Neural progenitor cell (in vitro differentiated cells): Measurements from ENCODE around the gene SUPT20H. TPM values are rescaled to one million over a fixed set of nuclear protein-coding genes. Genes with fewer than 3 reads are reported as not detected.

Experiments used
- DNase-seq: peaks from one replicate; pipeline ENCODE4 v3.0.0-alpha.2; 2016; ENCODE audit warnings: low spot score
- H2AFZ ChIP-seq: fragments of 200-600 bp; sonication (generic); replicated peaks from 2 replicates; pipeline ENCODE4 v1.6.1; 2016; ENCODE audit warnings: antibody characterized with exemption
- H3F3A ChIP-seq: fragments of 200-600 bp; sonication (generic); 2 replicates; pipeline ENCODE4 v1.6.1; 2016; ENCODE audit warnings: antibody characterized with exemption, low read depth
- H3K27ac ChIP-seq: fragments of 200-600 bp; sonication (generic); 2 replicates; pipeline ENCODE4 v1.5.1; 2016; ENCODE audit warnings: mild to moderate bottlenecking
- H3K27me3 ChIP-seq: fragments of 200-600 bp; sonication (generic); 2 replicates; pipeline ENCODE4 v1.6.1; 2016; ENCODE audit warnings: mild to moderate bottlenecking, moderate library complexity
- H3K36me3 ChIP-seq: fragments of 200-600 bp; sonication (generic); 2 replicates; pipeline ENCODE4 v1.5.1; 2016
- H3K4me1 ChIP-seq: fragments of 200-600 bp; sonication (generic); 2 replicates; pipeline ENCODE4 v1.6.1; 2016; ENCODE audit warnings: mixed run types
- H3K4me2 ChIP-seq: fragments of 200-600 bp; sonication (generic); 2 replicates; pipeline ENCODE4 v1.6.1; 2016
- H3K4me3 ChIP-seq: fragments of 200-600 bp; sonication (generic); 2 replicates; pipeline ENCODE4 v1.5.1; 2016
- H3K79me2 ChIP-seq: fragments of 200-600 bp; sonication (generic); 2 replicates; pipeline ENCODE4 v1.6.1; 2016; ENCODE audit warnings: low read depth
- H3K9ac ChIP-seq: fragments of 200-600 bp; sonication (generic); 2 replicates; pipeline ENCODE4 v1.6.1; 2016
- H3K9me3 ChIP-seq: fragments of 200-600 bp; sonication (generic); 2 replicates; pipeline ENCODE4 v1.5.1; 2016; ENCODE audit warnings: low read depth
- H4K20me1 ChIP-seq: fragments of 200-600 bp; sonication (generic); 2 replicates; pipeline ENCODE4 v1.6.1; 2016; ENCODE audit warnings: low read depth
- H3K27ac Mint-ChIP-seq: 3 replicates; pipeline ENCODE4 v1.8.0; 2021; ENCODE audit warnings: mixed read lengths
- H3K27me3 Mint-ChIP-seq: 2 replicates; pipeline ENCODE4 v1.8.0; 2022; ENCODE audit warnings: low read depth, mild to moderate bottlenecking, inconsistent platforms, moderate library complexity, mixed read lengths; ENCODE audit not compliant: insufficient read depth
- H3K36me3 Mint-ChIP-seq: 3 replicates; pipeline ENCODE4 v1.8.0; 2021; ENCODE audit warnings: mixed read lengths
- H3K4me1 Mint-ChIP-seq: 3 replicates; pipeline ENCODE4 v1.8.0; 2021; ENCODE audit warnings: mixed read lengths
- H3K4me3 Mint-ChIP-seq: 3 replicates; pipeline ENCODE4 v1.8.0; 2021; ENCODE audit warnings: mild to moderate bottlenecking, moderate library complexity, mixed read lengths
- H3K9me3 Mint-ChIP-seq: 3 replicates; pipeline ENCODE4 v1.8.0; 2020; ENCODE audit warnings: mixed read lengths
- EZH2 ChIP-seq: fragments of 200-600 bp; sonication (generic); IDR thresholded peaks from 2 replicates; pipeline ENCODE4 v1.6.1; 2017; ENCODE audit warnings: antibody characterized with exemption, mild to moderate bottlenecking, moderate library complexity
- EZH2phosphoT487 ChIP-seq: fragments of 200-600 bp; sonication (generic); IDR thresholded peaks from 2 replicates; pipeline ENCODE4 v1.6.1; 2017; ENCODE audit warnings: antibody characterized with exemption
- total RNA-seq: library from RNA; depleted of rRNA; stranded (reverse); fragments of >200 nt; gene quantifications from 2 replicates; pipeline ENCODE4 v1.2.3, GENCODE V29; 2015; ENCODE audit warnings: low replicate concordance
- TF ChIP-seq, protein P1 (sequence below): fragments of 200-600 bp; sonication (generic); IDR thresholded peaks from 2 replicates; pipeline ENCODE4 v1.5.1; 2017; ENCODE audit warnings: antibody characterized with exemption, mild to moderate bottlenecking

The SUPT20H gene
- total RNA-seq, 1 donor from 2014 or later = 88.2 TPM

DNA sequence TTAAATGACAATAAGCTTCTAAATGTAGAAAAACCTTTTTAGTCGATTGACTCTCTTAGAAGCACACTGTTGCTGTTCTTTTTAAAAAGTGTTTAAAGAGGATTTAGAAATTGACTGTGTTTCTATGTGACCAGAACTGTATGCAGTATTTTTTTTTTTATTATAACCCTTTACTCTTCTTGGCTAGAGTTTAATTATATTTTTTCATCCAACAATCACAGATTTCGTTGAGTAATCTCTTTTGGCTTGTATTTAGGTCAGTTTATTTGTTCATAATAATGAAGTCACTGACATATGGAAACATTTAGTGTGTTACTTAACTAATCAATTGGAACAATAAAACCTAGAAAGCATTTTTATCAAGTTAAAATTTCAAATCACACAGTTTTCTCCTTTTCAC lies 26.1 kb upstream of the SUPT20H start:
- Mint-ChIP-seq H3K36me3 (no peaks in the 10 kb centered on the region), H3K4me1 (peaks cover 7% of the 10 kb centered on the region), H3K9me3 (no peaks in the 10 kb centered on the region), H3K27me3 (peaks cover under 1% of the 10 kb centered on the region), H3K27ac (no peak overlapping the region), H3K4me3 (no peak overlapping the region)
- H3K4me1 ChIP-seq = no peaks in the 10 kb centered on the region
- H3K79me2 ChIP-seq = no peaks in the 10 kb centered on the region
- no peaks in the 10 kb centered on the region for H4K20me1 ChIP-seq
- DNase-seq = no peak
- H3K4me2 ChIP-seq = no peak overlapping the region
- TF ChIP-seq EZH2phosphoT487 (no peak), EZH2 (no peak)
- TF ChIP-seq, protein P1, sequence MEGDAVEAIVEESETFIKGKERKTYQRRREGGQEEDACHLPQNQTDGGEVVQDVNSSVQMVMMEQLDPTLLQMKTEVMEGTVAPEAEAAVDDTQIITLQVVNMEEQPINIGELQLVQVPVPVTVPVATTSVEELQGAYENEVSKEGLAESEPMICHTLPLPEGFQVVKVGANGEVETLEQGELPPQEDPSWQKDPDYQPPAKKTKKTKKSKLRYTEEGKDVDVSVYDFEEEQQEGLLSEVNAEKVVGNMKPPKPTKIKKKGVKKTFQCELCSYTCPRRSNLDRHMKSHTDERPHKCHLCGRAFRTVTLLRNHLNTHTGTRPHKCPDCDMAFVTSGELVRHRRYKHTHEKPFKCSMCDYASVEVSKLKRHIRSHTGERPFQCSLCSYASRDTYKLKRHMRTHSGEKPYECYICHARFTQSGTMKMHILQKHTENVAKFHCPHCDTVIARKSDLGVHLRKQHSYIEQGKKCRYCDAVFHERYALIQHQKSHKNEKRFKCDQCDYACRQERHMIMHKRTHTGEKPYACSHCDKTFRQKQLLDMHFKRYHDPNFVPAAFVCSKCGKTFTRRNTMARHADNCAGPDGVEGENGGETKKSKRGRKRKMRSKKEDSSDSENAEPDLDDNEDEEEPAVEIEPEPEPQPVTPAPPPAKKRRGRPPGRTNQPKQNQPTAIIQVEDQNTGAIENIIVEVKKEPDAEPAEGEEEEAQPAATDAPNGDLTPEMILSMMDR = no peak
- no peak overlapping the region for H3K9ac ChIP-seq
- no peak overlapping the region for H3K4me3 ChIP-seq
- H3K9me3 ChIP-seq = no peaks in the 10 kb centered on the region
- no peaks in the 10 kb centered on the region for H3K36me3 ChIP-seq
- no peak overlapping the region for H2AFZ ChIP-seq
- H3F3A ChIP-seq = no peaks in the 10 kb centered on the region
- no peaks in the 10 kb centered on the region for H3K27me3 ChIP-seq
- H3K27ac ChIP-seq = no peak overlapping the region

DNA sequence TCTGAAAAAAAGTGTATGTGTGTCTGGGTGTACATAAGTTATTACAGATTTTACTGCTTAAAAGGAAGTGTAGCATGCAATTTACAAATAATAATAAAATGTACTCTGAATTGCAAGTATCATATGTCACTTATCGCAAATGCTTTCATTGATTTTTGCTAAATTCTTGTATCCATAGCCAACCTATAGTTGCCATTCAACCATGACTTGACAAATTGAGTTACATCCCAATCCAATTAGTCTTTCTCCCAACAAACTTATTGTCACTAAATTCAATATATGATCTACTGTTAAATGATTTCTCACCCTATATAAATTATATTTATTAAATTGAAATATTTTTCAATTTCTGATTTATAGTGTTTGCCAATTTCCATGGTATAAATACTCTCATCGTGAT lies 17.3 kb upstream of the SUPT20H start:
- Mint-ChIP-seq H3K36me3 (no peaks in the 10 kb centered on the region), H3K9me3 (no peaks in the 10 kb centered on the region), H3K4me3 (no peak overlapping the region), H3K27me3 (peaks cover 2% of the 10 kb centered on the region), H3K27ac (no peak overlapping the region), H3K4me1 (no peaks in the 10 kb centered on the region)
- H3K4me1 ChIP-seq = no peaks in the 10 kb centered on the region
- DNase-seq = no peak
- no peak overlapping the region for H2AFZ ChIP-seq
- no peak overlapping the region for H3K9ac ChIP-seq
- no peaks in the 10 kb centered on the region for H4K20me1 ChIP-seq
- H3K79me2 ChIP-seq = no peaks in the 10 kb centered on the region
- no peak overlapping the region for H3K27ac ChIP-seq
- no peaks in the 10 kb centered on the region for H3K9me3 ChIP-seq
- H3K4me3 ChIP-seq = no peak overlapping the region
- no peak overlapping the region for H3K4me2 ChIP-seq
- H3F3A ChIP-seq = peaks cover 8% of the 10 kb centered on the region
- H3K36me3 ChIP-seq = no peaks in the 10 kb centered on the region
- H3K27me3 ChIP-seq = no peaks in the 10 kb centered on the region
- TF ChIP-seq EZH2phosphoT487 = no peak
- TF ChIP-seq, protein P1 = no peak
- no peak for TF ChIP-seq EZH2

DNA sequence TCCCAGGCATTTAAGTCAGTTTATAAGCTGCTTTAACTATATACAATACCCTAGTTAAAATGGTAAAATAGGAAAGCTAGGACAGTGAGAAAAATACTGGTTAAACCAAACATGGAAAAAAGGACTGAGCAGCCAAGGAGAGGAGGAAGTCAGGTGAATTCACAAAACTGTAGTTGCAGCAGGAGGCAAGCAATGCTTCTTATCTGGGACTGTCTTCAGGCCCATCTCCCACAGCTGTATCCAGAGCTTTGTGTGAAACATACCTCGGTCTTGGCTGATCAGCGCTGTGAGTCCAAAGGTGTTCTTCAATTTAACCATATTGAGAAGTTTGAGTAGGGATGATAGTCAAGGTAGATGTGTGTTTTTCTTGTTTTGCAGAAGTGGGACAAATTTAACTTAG lies 15.7 kb upstream of the SUPT20H start:
- Histone ChIP-seq H4K20me1 (no peaks in the 10 kb centered on the region), H3K79me2 (no peaks in the 10 kb centered on the region), H3K27me3 (no peaks in the 10 kb centered on the region), H3F3A (peaks cover 8% of the 10 kb centered on the region), H3K9me3 (no peaks in the 10 kb centered on the region), H3K27ac (no peak overlapping the region), H3K4me2 (no peak overlapping the region), H3K4me1 (no peaks in the 10 kb centered on the region), H3K9ac (no peak overlapping the region), H3K4me3 (no peak overlapping the region), H2AFZ (peak overlapping the region; percentile 59), H3K36me3 (no peaks in the 10 kb centered on the region)
- Mint-ChIP-seq H3K27me3 (peaks cover 2% of the 10 kb centered on the region), H3K4me3 (no peak overlapping the region), H3K4me1 (no peaks in the 10 kb centered on the region), H3K36me3 (no peaks in the 10 kb centered on the region), H3K27ac (no peak overlapping the region), H3K9me3 (no peaks in the 10 kb centered on the region)
- no peak for TF ChIP-seq EZH2phosphoT487
- TF ChIP-seq, protein P1 = no peak
- no peak for DNase-seq

DNA sequence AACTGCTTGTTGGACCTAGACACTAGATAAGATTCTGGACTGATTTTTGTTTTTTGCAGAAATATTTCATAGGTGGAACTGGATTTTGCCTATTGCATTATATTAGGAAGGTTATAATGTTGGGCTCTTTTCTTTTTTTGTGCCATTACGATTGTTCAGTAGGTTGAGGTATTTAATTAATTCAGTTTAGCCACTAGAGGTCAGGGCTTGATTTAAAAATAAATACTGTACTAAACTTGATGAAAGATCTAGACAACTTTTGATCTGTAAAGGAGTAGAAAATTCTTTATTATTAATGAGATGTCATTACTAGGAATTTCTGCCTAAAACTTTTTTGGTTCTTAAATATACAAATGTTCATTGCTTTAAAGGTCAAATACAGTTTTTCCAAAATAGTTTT lies 15.2 kb upstream of the SUPT20H start:
- no peaks in the 10 kb centered on the region for H3K9me3 Mint-ChIP-seq
- H3K27ac Mint-ChIP-seq = no peak overlapping the region
- H3K36me3 Mint-ChIP-seq = no peaks in the 10 kb centered on the region
- DNase-seq = peak; percentile 24
- Histone ChIP-seq H3K9me3 (no peaks in the 10 kb centered on the region), H3K4me1 (no peaks in the 10 kb centered on the region), H4K20me1 (no peaks in the 10 kb centered on the region), H2AFZ (no peak overlapping the region), H3K4me2 (no peak overlapping the region), H3K9ac (no peak overlapping the region), H3K79me2 (no peaks in the 10 kb centered on the region), H3K27me3 (no peaks in the 10 kb centered on the region), H3K4me3 (no peak overlapping the region), H3F3A (peaks cover 8% of the 10 kb centered on the region), H3K27ac (no peak overlapping the region), H3K36me3 (no peaks in the 10 kb centered on the region)
- H3K4me1 Mint-ChIP-seq = no peaks in the 10 kb centered on the region
- TF ChIP-seq, protein P1 = peak; percentile 57
- TF ChIP-seq EZH2phosphoT487 = no peak
- TF ChIP-seq EZH2 = no peak
- H3K4me3 Mint-ChIP-seq = no peak overlapping the region
- peaks cover 2% of the 10 kb centered on the region for H3K27me3 Mint-ChIP-seq
